Liver (tissue), 9 donors: ENCODE measurements around the gene PHF11. TPM values are rescaled to one million over a fixed set of nuclear protein-coding genes. Genes with fewer than 3 reads are reported as not detected.
"Not testable (repeated sequence)": the region's sequence is repeated elsewhere in the genome, so short reads cannot be mapped to it uniquely, and the experiment has no call there.

ENCODE experiments used
- DNase-seq: peaks from one replicate; pipeline ENCODE4 v3.0.0-alpha.2; 2017; ENCODE audit warnings: low spot score
- H3K27ac ChIP-seq, 2 donors: one replicate each; pipeline ENCODE4 v1.7.0; 2013; ENCODE audit warnings: inconsistent platforms in 2 of 2, low read length in 2 of 2, control low read depth in 1 of 2, low read depth in 1 of 2, mild to moderate bottlenecking in 1 of 2
- H3K27me3 ChIP-seq, 4 donors: one replicate each; pipeline versions ENCODE4 v1.6.1 to v1.7.0; 2013; ENCODE audit warnings: low read length in 3 of 4, inconsistent platforms in 1 of 4, mild to moderate bottlenecking in 1 of 4, moderate library complexity in 1 of 4; ENCODE audit not compliant: control insufficient read depth in 4 of 4, insufficient read depth in 4 of 4
- H3K36me3 ChIP-seq, 4 donors: one replicate each; pipeline versions ENCODE4 v1.6.1 to v1.7.0; 2013; ENCODE audit warnings: low read length in 3 of 4, mild to moderate bottlenecking in 3 of 4, low read depth in 1 of 4, moderate library complexity in 1 of 4; ENCODE audit not compliant: control insufficient read depth in 4 of 4, insufficient read depth in 3 of 4
- H3K4me1 ChIP-seq, 4 donors: one replicate each; pipeline versions ENCODE4 v1.6.1 to v1.7.0; 2013; ENCODE audit warnings: low read length in 3 of 4, mild to moderate bottlenecking in 3 of 4, moderate library complexity in 1 of 4; ENCODE audit not compliant: control insufficient read depth in 4 of 4, insufficient read depth in 4 of 4
- H3K4me3 ChIP-seq, 3 donors: one replicate each; pipeline versions ENCODE4 v1.6.1 to v1.7.0; 2013; ENCODE audit warnings: low read length in 3 of 3, control low read depth in 1 of 3, low read depth in 1 of 3, mild to moderate bottlenecking in 1 of 3
- H3K9ac ChIP-seq, 2 donors: one replicate each; pipeline ENCODE4 v1.7.0; 2013; ENCODE audit warnings: low read length in 2 of 2, mild to moderate bottlenecking in 2 of 2, moderate library complexity in 2 of 2, control low read depth in 1 of 2, low read depth in 1 of 2
- H3K9me3 ChIP-seq, 4 donors: one replicate each; pipeline versions ENCODE4 v1.6.1 to v1.7.0; 2013; ENCODE audit warnings: low read length in 3 of 4; ENCODE audit not compliant: control insufficient read depth in 4 of 4
- EGR1 ChIP-seq, 2 donors: IDR thresholded peaks; 2 replicates each; pipeline ENCODE4 v1.6.1; 2016 to 2018; ENCODE audit warnings: antibody characterized with exemption in 2 of 2, low read depth in 2 of 2
- FOXA1 ChIP-seq: IDR thresholded peaks from 2 replicates; pipeline ENCODE4 v1.6.1; 2016; ENCODE audit warnings: antibody characterized with exemption
- GABPA ChIP-seq, 2 donors: IDR thresholded peaks in 1 of 2; conservative IDR thresholded peaks in 1 of 2; 2 replicates each; pipeline ENCODE4 v1.6.1; 2016; ENCODE audit warnings: antibody characterized with exemption in 2 of 2, mild to moderate bottlenecking in 1 of 2, moderate library complexity in 1 of 2
- HNF4A ChIP-seq, 2 donors: conservative IDR thresholded peaks; 2 replicates each; pipeline ENCODE4 v1.6.1; 2016; ENCODE audit warnings: antibody characterized with exemption in 2 of 2, mild to moderate bottlenecking in 2 of 2
- HNF4G ChIP-seq: IDR thresholded peaks from 2 replicates; pipeline ENCODE4 v1.6.1; 2016; ENCODE audit warnings: antibody characterized with exemption
- JUND ChIP-seq, 2 donors: IDR thresholded peaks; 2 replicates each; pipeline ENCODE4 v1.6.1; 2016; ENCODE audit warnings: antibody characterized with exemption in 2 of 2
- NR2F2 ChIP-seq: IDR thresholded peaks from 2 replicates; pipeline ENCODE4 v1.6.1; 2016; ENCODE audit warnings: antibody characterized with exemption
- RXRA ChIP-seq, 2 donors: IDR thresholded peaks; 2 replicates each; pipeline ENCODE4 v1.6.1; 2017 to 2018; ENCODE audit warnings: antibody characterized with exemption in 2 of 2, mild to moderate bottlenecking in 1 of 2
- SP1 ChIP-seq: IDR thresholded peaks from 2 replicates; pipeline ENCODE4 v1.6.1; 2018; ENCODE audit warnings: antibody characterized with exemption, mild to moderate bottlenecking
- TAF1 ChIP-seq: conservative IDR thresholded peaks from 2 replicates; pipeline ENCODE4 v1.6.1; 2016; ENCODE audit warnings: antibody characterized with exemption, mild to moderate bottlenecking
- YY1 ChIP-seq: IDR thresholded peaks from 2 replicates; pipeline ENCODE4 v1.6.1; 2016; ENCODE audit warnings: antibody characterized with exemption, mild to moderate bottlenecking
- WGBS: extraction: QIAGEN DNeasy Blood & Tissue Kit; methylation state at CpG from one replicate; pipeline ENCODE4 v1.1.7; 2013; 5-methylcytosine and 5-hydroxymethylcytosine counted together
- polyA plus RNA-seq, 2 donors: library from polyadenylated mRNA; stranded (reverse) in 1 of 2; unstranded in 1 of 2; fragments of 200-250 nt in 1 of 2; fragments of >200 nt in 1 of 2; fragmentation: Nextera tagmentation in 1 of 2; extraction: Ambion mirVana in 1 of 2; gene quantifications; one replicate each; pipeline versions ENCODE4 v1.2.1 to v1.2.3, GENCODE V29; 2013 to 2015
- total RNA-seq, 2 donors: library from RNA; depleted of rRNA; stranded (reverse); fragments of >200 nt; gene quantifications; one replicate each; pipeline ENCODE4 v1.2.3, GENCODE V29; 2014
- TF ChIP-seq, protein P1 (sequence below): IDR thresholded peaks from 2 replicates; pipeline ENCODE4 v1.6.1; 2016; ENCODE audit warnings: antibody characterized with exemption
- TF ChIP-seq, protein P2 (sequence below): IDR thresholded peaks from 2 replicates; pipeline ENCODE4 v1.6.1; 2016; ENCODE audit warnings: antibody characterized with exemption
- TF ChIP-seq, protein P3 (sequence below): fragments of 150-350 bp; IDR thresholded peaks from 2 replicates; pipeline ENCODE4 v1.5.1; 2017; ENCODE audit warnings: improper control_type of control experiment, low read depth, low read length; ENCODE audit not compliant: missing input control
- TF ChIP-seq, protein P4 (sequence below): IDR thresholded peaks from 2 replicates; pipeline ENCODE4 v1.6.1; 2016; ENCODE audit warnings: antibody characterized with exemption
- donor health status: healthy.
- donor health status: healthy.
- donor health status: healthy.
- donor health status: healthy.
- donor health status: healthy.

PHF11 gene
- total and polyA plus RNA-seq, 4 donors, result 8.6 to 16.1 (median 11.5) TPM

DNA sequence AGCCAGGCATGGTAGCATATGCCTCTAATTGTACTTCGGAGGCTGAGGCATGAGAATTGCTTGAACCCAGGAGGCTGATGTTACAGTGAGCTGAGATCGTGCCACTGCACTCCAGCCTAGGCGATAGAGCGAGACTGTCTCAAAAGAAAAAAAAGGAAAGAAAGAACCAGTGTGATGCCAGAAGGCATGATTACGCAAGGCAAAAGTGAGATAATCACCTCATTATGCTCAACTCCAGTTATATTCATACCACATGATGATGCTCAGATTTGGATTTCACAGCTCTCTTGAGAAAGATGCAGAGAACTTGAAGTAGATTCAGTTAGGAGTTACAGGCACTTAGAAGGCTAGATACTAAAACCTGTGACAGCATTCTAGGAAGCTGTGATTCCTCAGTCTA lies 67.8 kb downstream of the PHF11 start:
- H3K27ac ChIP-seq, result no peak overlapping the region
- H3K4me3 ChIP-seq, result no peak overlapping the region
- H3K27me3 ChIP-seq, result no peaks in the 10 kb centered on the region
- H3K36me3 ChIP-seq, result peaks cover 4 to 5% (median 5%) of the 10 kb centered on the region in 4 donors
- peaks cover 2 to 13% (median 10%) of the 10 kb centered on the region in 4 donors for H3K4me1 ChIP-seq
- TF ChIP-seq HNF4A (conservative IDR thresholded peaks at IDR 0.05), result no peak
- no peak for TF ChIP-seq TAF1
- TF ChIP-seq YY1, result no peak
- no peak for TF ChIP-seq HNF4G
- TF ChIP-seq FOXA1, result no peak
- TF ChIP-seq SP1, result no peak
- TF ChIP-seq, protein P1, sequence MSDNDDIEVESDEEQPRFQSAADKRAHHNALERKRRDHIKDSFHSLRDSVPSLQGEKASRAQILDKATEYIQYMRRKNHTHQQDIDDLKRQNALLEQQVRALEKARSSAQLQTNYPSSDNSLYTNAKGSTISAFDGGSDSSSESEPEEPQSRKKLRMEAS, result no peak
- no peak for DNase-seq
- H3K9ac ChIP-seq, result no peak overlapping the region
- no peaks in the 10 kb centered on the region for H3K9me3 ChIP-seq
- 78% methylated on average over 5 of the region's 5 CpGs for WGBS

DNA sequence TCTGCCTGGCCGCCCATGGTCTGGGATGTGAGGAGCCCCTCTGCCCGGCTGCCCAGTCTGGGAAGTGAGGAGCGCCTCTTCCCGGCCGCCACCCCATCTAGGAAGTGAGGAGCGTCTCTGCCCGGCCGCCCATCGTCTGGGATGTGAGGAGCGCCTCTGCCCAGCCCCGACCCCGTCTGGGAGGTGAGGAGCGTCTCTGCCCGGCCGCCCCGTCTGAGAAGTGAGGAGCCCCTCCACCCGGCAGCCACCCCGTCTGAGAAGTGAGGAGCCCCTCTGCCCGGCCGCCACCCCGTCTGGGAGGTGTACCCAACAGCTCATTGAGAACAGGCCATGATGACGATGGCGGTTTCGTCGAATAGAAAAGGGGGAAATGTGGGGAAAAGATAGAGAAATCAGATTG lies 69.7 kb downstream of the PHF11 start:
- not testable (repeated sequence) for H3K4me1 ChIP-seq, H3K9ac ChIP-seq, H3K4me3 ChIP-seq, DNase-seq, H3K27me3 ChIP-seq, H3K36me3 ChIP-seq, H3K9me3 ChIP-seq, H3K27ac ChIP-seq
- WGBS, result 98% methylated on average over 22 of the region's 25 CpGs

DNA sequence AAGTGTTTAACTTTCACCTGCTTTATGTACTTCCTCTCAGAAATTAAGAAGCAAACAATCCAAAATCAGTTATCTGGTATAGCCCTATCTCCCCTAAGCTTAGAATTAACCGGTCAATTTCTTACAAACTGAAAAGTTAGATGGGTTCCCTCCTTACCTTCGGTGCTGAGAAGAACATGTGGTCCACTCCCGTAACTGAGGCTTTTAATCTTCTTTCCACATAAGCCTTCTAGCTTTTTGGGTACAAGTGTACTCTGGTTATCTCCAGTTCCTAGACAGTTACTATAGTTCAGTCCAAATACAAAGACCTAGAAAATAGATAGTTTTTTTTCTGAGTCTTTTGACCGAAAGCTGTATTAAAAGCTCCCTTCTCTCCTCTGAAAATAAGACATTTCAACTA lies 70.7 kb downstream of the PHF11 start:
- Histone ChIP-seq H3K36me3 (peaks cover 0 to 4% (median 3%) of the 10 kb centered on the region in 4 donors), H3K27me3 (no peaks in the 10 kb centered on the region), H3K9me3 (no peaks in the 10 kb centered on the region), H3K4me3 (no peak overlapping the region), H3K9ac (no peak overlapping the region), H3K4me1 (no peaks in the 10 kb centered on the region), H3K27ac (no peak overlapping the region)
- WGBS, result over 99% methylated on average over 4 of the region's 4 CpGs
- TF ChIP-seq RXRA (IDR thresholded peaks at IDR 0.05) (no peak), EGR1 (IDR thresholded peaks at IDR 0.05; ENCODE audit: low read depth in 2 of 2) (no peak), GABPA (IDR thresholded peaks at IDR 0.05 in 1 of 2, conservative IDR thresholded peaks at IDR 0.05 in 1 of 2) (no peak)
- TF ChIP-seq, protein P2, sequence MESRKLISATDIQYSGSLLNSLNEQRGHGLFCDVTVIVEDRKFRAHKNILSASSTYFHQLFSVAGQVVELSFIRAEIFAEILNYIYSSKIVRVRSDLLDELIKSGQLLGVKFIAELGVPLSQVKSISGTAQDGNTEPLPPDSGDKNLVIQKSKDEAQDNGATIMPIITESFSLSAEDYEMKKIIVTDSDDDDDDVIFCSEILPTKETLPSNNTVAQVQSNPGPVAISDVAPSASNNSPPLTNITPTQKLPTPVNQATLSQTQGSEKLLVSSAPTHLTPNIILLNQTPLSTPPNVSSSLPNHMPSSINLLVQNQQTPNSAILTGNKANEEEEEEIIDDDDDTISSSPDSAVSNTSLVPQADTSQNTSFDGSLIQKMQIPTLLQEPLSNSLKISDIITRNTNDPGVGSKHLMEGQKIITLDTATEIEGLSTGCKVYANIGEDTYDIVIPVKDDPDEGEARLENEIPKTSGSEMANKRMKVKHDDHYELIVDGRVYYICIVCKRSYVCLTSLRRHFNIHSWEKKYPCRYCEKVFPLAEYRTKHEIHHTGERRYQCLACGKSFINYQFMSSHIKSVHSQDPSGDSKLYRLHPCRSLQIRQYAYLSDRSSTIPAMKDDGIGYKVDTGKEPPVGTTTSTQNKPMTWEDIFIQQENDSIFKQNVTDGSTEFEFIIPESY, result no peak
- TF ChIP-seq, protein P1, result no peak
- DNase-seq, result no peak

DNA sequence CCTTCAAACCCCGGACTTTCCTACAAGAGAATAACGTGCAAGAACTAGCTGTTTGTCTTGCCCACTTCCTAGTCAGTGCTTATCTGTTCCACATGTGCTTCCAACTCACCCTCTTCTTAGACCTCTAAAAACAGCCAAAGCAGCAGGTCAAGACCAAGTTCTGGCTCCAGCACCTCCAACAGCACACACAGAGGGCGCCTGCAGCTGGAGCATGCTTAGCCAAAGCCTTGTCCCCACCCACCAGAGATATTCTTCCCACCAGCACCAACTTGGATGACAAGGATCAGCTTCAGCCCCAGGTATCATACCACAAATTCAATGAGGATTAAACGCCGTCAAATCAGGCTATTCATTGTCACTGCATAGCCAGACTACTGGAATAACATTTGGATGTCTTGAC lies 71.7 kb downstream of the PHF11 start:
- 93% methylated on average over 5 of the region's 5 CpGs for WGBS
- no peaks in the 10 kb centered on the region for H3K9me3 ChIP-seq
- H3K9ac ChIP-seq, result no peak overlapping the region
- H3K4me3 ChIP-seq, result no peak overlapping the region
- no peak overlapping the region for H3K27ac ChIP-seq
- no peaks in the 10 kb centered on the region for H3K4me1 ChIP-seq
- no peak for DNase-seq
- peaks cover 0 to 4% (median 3%) of the 10 kb centered on the region in 4 donors for H3K36me3 ChIP-seq
- H3K27me3 ChIP-seq, result no peaks in the 10 kb centered on the region
- TF ChIP-seq, protein P3, sequence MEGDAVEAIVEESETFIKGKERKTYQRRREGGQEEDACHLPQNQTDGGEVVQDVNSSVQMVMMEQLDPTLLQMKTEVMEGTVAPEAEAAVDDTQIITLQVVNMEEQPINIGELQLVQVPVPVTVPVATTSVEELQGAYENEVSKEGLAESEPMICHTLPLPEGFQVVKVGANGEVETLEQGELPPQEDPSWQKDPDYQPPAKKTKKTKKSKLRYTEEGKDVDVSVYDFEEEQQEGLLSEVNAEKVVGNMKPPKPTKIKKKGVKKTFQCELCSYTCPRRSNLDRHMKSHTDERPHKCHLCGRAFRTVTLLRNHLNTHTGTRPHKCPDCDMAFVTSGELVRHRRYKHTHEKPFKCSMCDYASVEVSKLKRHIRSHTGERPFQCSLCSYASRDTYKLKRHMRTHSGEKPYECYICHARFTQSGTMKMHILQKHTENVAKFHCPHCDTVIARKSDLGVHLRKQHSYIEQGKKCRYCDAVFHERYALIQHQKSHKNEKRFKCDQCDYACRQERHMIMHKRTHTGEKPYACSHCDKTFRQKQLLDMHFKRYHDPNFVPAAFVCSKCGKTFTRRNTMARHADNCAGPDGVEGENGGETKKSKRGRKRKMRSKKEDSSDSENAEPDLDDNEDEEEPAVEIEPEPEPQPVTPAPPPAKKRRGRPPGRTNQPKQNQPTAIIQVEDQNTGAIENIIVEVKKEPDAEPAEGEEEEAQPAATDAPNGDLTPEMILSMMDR, result no peak
- TF ChIP-seq YY1 (no peak), HNF4A (conservative IDR thresholded peaks at IDR 0.05) (no peak), FOXA1 (no peak), HNF4G (no peak), NR2F2 (no peak), JUND (IDR thresholded peaks at IDR 0.05) (no peak), RXRA (IDR thresholded peaks at IDR 0.05) (no peak), EGR1 (IDR thresholded peaks at IDR 0.05; ENCODE audit: low read depth in 2 of 2) (no peak), SP1 (no peak)
- TF ChIP-seq, protein P4, sequence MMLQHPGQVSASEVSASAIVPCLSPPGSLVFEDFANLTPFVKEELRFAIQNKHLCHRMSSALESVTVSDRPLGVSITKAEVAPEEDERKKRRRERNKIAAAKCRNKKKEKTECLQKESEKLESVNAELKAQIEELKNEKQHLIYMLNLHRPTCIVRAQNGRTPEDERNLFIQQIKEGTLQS, result no peak
- TF ChIP-seq, protein P2, result no peak
